NCI-H1417 (cell line): Measurements from ENCODE around the gene SCARB1.
"Not testable (repeated sequence)": the region's sequence is repeated elsewhere in the genome, so short reads cannot be mapped to it uniquely, and the experiment has no call there.

Source experiments
- DNase-seq, 3 experiments: peaks; one replicate each; lab custom pipeline; 2025; lab: John Stamatoyannopoulos, UW

Gene SCARB1, protein sequence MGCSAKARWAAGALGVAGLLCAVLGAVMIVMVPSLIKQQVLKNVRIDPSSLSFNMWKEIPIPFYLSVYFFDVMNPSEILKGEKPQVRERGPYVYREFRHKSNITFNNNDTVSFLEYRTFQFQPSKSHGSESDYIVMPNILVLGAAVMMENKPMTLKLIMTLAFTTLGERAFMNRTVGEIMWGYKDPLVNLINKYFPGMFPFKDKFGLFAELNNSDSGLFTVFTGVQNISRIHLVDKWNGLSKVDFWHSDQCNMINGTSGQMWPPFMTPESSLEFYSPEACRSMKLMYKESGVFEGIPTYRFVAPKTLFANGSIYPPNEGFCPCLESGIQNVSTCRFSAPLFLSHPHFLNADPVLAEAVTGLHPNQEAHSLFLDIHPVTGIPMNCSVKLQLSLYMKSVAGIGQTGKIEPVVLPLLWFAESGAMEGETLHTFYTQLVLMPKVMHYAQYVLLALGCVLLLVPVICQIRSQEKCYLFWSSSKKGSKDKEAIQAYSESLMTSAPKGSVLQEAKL

DNA sequence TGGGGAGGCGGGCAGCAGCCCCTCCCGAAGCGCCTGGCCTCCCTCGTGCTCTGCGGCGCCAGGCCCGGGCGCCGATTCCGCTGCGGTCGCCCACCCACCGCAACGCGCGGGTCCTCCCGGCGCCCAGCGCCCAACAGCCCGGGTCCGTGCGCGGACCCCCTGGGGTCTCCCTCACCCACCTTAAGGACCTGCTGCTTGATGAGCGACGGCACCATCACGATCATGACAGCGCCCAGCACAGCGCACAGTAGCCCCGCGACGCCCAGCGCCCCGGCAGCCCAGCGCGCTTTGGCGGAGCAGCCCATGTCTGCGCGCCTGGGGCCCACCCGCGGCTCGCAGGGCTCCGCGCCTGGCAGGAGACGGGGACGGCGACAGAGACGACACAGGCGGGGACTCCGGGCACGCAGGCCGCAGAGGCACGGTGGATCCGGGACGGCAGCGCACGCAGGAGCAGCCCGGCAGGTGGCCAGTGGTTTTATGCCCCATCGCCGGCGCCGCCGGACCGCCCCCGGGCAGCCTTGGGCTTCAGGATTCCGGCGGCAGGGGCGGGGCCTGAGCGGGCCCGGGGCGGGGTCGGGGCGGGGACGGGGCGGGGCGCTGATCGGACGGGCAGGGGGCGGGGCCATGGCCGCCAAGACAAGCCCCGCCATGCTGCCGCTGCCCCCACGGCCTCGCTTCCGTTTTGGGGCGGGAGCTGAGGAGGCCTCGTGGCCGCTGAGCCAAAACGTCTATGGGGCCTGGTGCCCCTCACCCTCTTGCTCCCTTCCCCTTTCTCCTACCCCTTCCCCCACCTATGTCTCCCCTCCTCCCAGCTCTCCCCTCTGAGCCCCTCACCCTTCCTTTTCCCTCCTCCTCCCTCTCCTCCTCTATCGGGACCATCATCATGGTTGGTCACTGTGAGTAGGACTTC lies at the start of gene SCARB1:
SCARB1 (minus strand) TSS at position 449 of the 910 bp plus-strand sequence; CDS start at position 305, 144 bp downstream.
- DNase-seq = peak; percentile 84 to 88 (median 88)

DNA sequence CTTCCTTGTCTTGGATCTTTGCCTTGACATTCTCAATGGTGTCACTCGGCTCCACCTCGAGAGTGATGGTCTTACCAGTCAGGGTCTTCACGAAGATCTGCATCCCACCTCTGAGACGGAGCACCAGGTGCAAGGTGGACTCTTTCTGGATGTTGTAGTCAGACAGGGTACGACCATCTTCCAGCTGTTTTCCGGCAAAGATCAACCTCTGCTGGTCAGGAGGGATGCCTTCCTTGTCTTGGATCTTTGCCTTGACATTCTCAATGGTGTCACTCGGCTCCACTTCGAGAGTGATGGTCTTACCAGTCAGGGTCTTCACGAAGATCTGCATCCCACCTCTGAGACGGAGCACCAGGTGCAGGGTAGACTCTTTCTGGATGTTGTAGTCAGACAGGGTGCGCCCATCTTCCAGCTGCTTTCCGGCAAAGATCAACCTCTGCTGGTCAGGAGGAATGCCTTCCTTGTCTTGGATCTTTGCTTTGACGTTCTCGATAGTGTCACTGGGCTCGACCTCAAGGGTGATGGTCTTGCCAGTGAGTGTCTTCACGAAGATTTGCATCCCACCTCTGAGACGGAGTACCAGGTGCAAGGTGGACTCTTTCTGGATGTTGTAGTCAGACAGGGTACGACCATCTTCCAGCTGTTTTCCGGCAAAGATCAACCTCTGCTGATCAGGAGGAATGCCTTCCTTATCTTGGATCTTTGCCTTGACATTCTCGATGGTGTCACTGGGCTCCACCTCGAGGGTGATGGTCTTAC lies 49.0 kb upstream of the SCARB1 start:
- DNase-seq = not testable (repeated sequence)

DNA sequence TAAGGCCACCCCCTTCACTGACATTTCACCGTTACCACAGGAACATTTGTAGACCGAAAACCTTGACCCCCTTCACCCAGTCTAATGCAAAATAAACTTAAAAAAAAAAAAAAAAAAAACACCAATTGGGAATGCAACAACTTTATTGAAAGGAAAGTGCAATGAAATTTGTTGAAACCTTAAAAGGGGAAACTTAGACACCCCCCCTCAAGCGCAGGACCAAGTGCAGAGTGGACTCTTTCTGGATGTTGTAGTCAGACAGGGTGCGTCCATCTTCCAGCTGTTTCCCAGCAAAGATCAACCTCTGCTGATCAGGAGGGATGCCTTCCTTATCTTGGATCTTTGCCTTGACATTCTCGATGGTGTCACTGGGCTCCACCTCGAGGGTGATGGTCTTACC lies 47.9 kb upstream of the SCARB1 start:
- DNase-seq = not testable (repeated sequence)

DNA sequence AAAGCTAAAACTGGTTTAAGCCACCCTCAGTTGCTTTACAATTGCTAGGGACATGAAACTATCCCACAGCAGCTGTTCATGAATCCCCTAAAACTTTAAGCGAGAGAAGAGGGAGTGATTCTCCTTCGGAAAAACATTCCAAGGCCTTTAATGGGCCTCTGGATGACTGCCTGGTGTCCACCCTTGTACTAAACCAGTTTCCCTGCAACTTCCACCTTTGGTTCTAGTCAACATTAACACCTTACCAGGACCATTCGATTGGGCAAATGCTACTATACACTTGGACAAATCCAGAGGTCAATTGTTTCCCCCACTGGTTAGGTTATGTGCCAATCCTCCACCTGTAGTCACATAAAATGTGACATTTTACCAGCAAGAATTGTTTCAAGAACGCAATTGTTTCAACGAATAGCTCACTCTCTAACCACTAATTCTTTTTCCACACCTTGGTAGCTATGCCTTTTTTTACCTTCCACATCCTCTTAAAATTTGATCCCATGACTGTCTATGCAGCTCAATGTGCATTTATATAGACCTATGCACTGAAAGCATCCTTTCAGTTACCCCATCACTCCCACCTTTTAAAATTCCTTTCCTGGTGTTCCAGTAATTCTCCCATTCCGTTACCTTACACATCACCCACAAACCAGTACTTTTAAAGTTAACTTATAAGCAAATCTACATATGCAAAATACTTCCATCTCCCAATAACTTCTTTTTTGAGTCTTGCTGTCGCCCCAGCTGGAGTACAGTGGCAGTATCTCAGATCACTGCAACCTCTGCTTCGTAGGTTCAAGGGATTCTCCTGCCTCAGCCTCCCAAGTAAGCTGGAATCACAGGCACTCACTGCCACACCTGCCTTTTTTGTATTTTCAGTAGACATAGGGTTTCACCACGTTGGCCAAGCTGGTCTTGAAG lies 47.2 kb upstream of the SCARB1 start:
- no peak for DNase-seq

DNA sequence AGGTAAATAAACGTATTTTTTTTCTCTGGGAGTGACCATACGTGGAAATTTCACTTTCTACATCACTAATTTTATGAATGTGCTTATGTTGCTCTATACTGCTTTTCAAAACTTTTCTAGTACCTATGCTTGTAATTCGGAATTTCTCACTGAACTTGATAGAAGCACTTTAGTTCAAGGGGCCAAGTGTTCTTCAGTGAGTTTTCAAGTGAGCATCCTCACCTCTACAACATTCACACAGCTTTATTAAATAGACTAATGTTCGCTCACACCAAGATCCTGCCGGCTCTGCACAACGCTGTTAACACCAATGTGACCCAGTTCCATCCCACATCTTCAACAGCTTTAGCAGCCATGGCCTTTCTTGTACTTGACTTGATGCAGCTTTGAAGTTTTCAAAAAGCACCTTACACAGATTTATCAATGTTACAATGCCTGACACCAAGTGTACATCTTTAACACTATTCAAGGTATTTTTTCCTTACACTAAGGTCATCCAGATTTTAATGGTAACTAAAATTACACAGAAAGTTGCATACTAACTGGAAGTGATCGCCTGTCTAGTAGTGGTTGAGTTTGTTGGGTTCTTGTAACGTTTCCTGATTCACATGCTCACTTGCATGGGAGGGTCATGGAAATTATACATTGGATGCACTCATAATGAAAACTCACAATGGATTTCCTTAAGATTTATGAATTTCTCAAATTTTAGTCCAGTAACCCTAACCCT lies 46.3 kb upstream of the SCARB1 start:
- no peak for DNase-seq

- no peak for DNase-seq
These were observed 43.1 kb upstream of the SCARB1 start for GRCh38 chr12:124906606-124907261.

DNA sequence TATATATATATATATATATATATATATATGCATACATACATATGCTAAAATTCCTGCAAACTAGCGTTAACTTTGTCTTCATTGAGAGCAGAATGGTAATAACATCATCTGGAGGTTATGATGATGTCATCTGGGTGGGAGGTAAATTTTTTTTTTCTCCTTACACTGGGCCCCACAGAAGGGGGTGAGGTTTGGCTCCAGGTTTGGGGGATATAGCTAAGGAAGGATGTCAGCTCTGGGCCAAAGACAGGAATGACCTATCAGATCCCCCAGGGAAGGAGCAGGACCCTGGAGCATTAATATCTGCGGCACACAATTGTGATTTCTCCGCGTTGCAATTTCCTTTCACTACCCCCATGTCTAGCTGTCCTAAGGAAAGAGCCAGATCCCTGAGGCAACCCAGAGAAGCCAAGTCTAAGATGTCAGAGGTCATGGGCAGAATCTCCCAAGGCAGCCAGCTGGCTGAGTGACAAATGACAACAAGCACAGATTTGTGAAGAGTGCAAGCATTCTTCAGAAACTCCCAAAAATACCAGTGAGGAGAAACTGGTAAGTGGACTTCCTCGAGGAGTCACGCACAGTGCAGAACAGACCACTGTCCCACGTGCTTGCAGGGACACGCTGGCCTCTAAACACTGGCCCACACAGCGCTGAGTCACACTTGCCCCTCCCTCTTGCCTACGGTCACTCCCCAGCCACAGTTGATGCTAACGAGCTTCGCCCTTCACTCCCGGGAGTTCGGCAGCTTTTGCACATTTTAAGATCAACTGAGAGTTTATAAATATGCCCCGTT lies 40.8 kb upstream of the SCARB1 start:
- DNase-seq = peak in 2 of 3 experiments; percentile 31 to 47

DNA sequence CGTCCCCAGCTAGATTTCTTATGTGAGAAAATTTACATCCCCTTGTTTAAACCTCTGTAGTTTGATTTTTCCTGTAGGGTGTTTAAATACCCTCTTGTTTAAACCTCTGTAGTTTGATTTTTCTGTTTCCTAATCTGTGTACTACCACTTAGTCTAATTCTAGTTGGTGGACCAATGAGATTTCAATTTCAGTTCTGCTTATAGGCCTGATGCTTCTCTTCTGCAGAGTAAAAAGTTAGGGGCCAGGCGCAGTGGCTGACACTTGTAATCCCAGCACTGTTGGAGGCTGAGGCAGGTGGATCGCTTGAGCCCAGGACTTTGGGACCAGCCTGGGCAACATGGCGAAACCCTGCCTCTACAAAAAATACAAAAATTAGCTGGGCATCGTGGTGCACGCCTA lies 39.3 kb upstream of the SCARB1 start:
- DNase-seq = no peak

DNA sequence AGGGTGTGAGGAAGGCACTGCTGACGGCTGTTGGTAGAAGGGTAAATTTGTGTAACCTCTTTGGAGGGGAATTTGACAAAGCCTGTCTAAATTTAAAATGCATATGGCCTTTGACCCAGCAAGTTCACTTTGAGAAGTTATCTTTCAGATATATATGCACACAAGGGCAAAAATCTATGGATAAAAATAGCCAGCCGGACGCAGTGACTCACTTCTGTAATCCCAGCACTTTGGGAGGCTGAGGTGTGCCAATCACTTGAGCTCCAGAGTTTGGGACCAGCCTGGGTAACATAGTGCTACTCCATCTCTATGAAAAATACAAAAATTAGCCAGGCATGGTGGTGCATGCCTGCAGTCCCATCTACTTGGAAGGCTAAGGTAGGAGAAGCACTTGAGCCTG lies 37.3 kb upstream of the SCARB1 start:
- no peak for DNase-seq

- DNase-seq = peak in 2 of 3 experiments; percentile 30 to 72
These were observed 36.7 kb upstream of the SCARB1 start for GRCh38 chr12:124900345-124900795.

DNA sequence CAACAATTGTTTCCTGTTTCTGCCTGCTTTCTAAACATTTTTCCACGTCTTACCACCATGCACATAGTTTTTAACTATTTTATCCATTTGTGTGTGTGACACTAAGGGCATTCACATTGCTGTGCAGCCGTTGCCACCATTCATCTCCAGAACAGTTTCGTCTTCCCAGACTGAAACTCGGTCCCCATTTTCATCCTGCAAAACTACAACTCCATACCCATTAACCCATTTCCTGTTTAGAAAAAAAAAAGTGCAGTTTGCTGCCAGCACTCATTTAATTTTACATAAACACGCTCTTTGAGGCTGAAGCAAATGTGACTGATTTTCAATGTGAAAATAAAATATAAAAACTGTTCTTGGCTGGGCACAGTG lies 35.2 kb upstream of the SCARB1 start:
- no peak for DNase-seq

- peak in 2 of 3 experiments; percentile 8 to 27 for DNase-seq
These were observed 34.7 kb upstream of the SCARB1 start for GRCh38 chr12:124898200-124898922.

DNA sequence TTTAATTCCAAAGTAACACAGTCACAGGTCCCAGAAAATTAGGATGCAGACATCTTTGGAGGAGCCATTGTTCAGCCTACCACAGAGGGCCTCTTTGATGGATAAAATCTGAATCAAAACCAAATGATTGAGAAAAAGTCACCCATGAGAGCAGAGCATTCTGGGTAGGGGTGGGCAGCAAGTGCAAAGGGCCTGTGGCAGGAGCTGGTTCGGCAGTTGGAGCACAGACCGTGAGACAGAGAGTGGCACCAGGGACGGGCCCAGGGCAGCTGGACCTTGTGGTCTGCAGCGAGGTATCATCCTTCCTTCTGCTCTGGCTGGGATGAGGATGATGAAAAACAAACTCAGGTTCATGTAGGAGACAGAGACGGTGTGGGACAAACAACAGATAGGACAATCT lies 32.8 kb upstream of the SCARB1 start:
- no peak for DNase-seq

DNA sequence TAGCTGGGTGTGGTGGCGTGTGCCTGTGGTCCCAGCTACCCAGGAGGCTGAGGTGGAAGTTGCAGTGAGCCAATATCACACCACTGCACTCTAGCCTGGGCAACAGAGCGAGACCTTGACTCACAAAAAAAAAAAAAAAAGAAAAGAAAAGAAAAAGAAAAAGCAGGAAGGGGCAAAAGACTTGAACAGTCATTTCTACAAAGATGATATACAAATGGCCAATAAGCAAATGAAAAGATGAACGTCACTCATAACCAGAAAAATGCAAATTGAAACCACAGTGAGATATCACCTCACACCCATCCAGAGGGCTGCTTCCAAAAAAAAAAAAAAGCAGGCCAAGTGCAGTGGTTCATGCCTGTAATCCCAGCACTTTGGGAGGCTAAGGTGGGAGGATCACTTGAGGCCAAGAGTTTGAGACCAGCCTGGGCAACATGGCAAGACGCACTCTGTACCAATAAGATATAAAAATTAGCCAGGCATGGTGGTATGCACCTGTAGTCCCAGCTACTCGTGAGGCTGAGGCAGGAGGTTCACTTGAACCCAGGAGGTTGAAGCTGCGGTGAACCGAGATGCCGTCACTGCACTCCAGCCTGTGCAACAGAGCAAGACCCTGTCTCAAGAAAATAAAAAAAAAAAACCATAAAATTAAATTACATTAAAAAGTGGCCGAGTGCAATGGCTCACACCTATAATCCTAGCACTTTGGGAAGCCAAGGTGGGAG lies 30.3 kb upstream of the SCARB1 start:
- DNase-seq = no peak

DNA sequence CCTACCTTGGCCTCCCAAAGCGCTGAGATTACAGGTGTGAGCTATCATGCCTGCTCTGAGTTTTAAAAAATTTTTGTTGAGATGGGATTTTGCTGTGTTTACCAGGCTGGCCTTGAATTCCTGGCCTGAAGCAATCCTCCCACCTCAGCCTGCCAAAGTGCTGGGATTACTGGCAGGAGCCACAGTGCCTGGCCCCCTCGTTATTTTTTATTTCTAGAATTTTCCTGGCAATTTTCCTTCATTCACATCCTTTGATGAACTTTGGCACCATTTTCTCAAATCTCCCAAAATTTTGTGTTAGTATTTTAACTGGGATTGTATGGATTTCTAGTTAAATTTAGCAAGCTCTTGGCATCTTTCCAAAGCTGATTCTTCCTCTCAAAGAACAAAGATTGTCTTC lies 24.6 kb upstream of the SCARB1 start:
- DNase-seq = no peak

DNA sequence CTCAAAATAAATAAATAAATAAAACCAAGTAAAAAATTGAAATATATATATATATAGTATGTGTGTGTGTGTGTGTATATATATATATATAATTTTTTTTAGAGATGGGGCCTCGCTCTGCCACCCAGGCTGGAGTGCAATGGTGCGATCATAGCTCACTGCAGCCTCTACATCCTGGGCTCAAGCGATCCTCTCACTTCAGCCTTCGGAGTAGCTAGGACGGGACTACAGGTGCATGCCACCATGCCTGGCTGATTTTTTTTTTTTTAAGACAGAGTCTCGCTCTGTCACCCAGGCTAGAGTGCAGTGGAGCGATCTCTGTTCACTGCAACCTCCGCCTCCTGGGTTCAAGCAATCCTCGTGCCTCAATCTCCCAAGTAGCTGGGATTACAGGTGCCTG lies 24.1 kb upstream of the SCARB1 start:
- not testable (repeated sequence) for DNase-seq
